GM21786 (cell line): ENCODE results near the gene SYF2.
"Not testable (repeated sequence)": the region's sequence is repeated elsewhere in the genome, so short reads cannot be mapped to it uniquely, and the experiment has no call there.

Experiments used
- ATAC-seq: cut with Tn5 transposase; IDR thresholded peaks from one replicate; pipeline ENCODE4 v1.9.1; 2021; ENCODE audit not compliant: unreplicated experiment

SYF2 gene

GRCh38 chr1:25232027-25232865 lies at the start of gene SYF2:
SYF2 (minus strand) TSS chr1:25232502; CDS start chr1:25232467, 35 bp downstream.
- ATAC-seq = peak; percentile 69

GRCh38 chr1:25279693-25280111 lies 47.4 kb upstream of the SYF2 start:
- not testable (repeated sequence) for ATAC-seq

- not testable (repeated sequence) for ATAC-seq
These were observed 46.5 kb upstream of the SYF2 start for GRCh38 chr1:25278790-25279189.

- ATAC-seq = not testable (repeated sequence)
These were observed 46.1 kb upstream of the SYF2 start for GRCh38 chr1:25278358-25278757.

GRCh38 chr1:25277295-25277694 lies 45.0 kb upstream of the SYF2 start:
- not testable (repeated sequence) for ATAC-seq

GRCh38 chr1:25275648-25276047 lies 43.3 kb upstream of the SYF2 start:
- ATAC-seq = not testable (repeated sequence)

GRCh38 chr1:25272238-25272637 lies 39.9 kb upstream of the SYF2 start, which contains the start of gene RHD:
RHD (plus strand) TSS chr1:25272509; CDS start chr1:25272548, 39 bp downstream.
- not testable (repeated sequence) for ATAC-seq

GRCh38 chr1:25268143-25268760 lies 36.0 kb upstream of the SYF2 start:
- ATAC-seq = not testable (repeated sequence)

GRCh38 chr1:25267288-25268142 lies 35.2 kb upstream of the SYF2 start:
- peak; percentile 74 for ATAC-seq

GRCh38 chr1:25266554-25267287 lies 34.4 kb upstream of the SYF2 start:
- not testable (repeated sequence) for ATAC-seq

GRCh38 chr1:25260336-25260735 lies 28.0 kb upstream of the SYF2 start:
- not testable (repeated sequence) for ATAC-seq

- ATAC-seq = not testable (repeated sequence)
These were observed 27.5 kb upstream of the SYF2 start for GRCh38 chr1:25259813-25260212.

- ATAC-seq = no peak
These were observed 24.9 kb upstream of the SYF2 start for GRCh38 chr1:25257196-25257595.

- ATAC-seq = no peak
These were observed 24.3 kb upstream of the SYF2 start for GRCh38 chr1:25256578-25256965.

- no peak for ATAC-seq
These were observed 23.6 kb upstream of the SYF2 start for GRCh38 chr1:25255706-25256577.

GRCh38 chr1:25253911-25254310 lies 21.6 kb upstream of the SYF2 start:
- no peak for ATAC-seq

- ATAC-seq = peak; percentile 42
These were observed 15.8 kb upstream of the SYF2 start for GRCh38 chr1:25247829-25248754.

GRCh38 chr1:25247024-25247828 lies 14.9 kb upstream of the SYF2 start, which contains the start of gene RSRP1:
RSRP1 (minus strand) TSS chr1:25247454; CDS start chr1:25246963, 491 bp downstream.
- peak; percentile 78 for ATAC-seq
